ENCODE results near the gene HLA-G. TPM values are rescaled to one million over a fixed set of nuclear protein-coding genes. Genes with fewer than 3 reads are reported as not detected.

The HLA-G gene
- total and polyA plus RNA-seq, 2 donors (not counting 3 experiments of a cell fraction or from before 2014, with no cell fraction given) = 0.24 TPM; not detected in 1

- Histone ChIP-seq H3K27me3 (ENCODE audit: control insufficient read depth in 2 of 2, insufficient read depth in 2 of 2, low read length in 2 of 2) (peaks cover 18 to 27% of the 10 kb centered on the region in 2 experiments), H3K9me1 (replicated peaks; ENCODE audit: control insufficient read depth, extremely low read depth, insufficient read depth, low read length) (no peaks in the 10 kb centered on the region), H3K4me2 (ENCODE audit: insufficient read depth, low read length) (no peak overlapping the region), H3K9me3 (replicated peaks; ENCODE audit: control insufficient read depth, insufficient read depth, low read length) (no peaks in the 10 kb centered on the region), H3K79me2 (ENCODE audit: control insufficient read depth, insufficient read depth, low read length) (no peaks in the 10 kb centered on the region), H2AFZ (ENCODE audit: low read depth, low read length) (no peak overlapping the region), H4K20me1 (replicated peaks; ENCODE audit: control insufficient read depth, extremely low read depth, insufficient read depth, low read length) (no peaks in the 10 kb centered on the region), H3K27ac (ENCODE audit: insufficient read depth, low read depth, low read length) (no peak overlapping the region), H3K4me3 (replicated peaks in 1 of 3; ENCODE audit: insufficient read depth in 1 of 3, low read depth in 1 of 3, low read length in 3 of 3) (no peak overlapping the region), H3K9ac (replicated peaks; ENCODE audit: extremely low read depth, insufficient read depth, low read length) (no peak overlapping the region), H3K36me3 (ENCODE audit: control insufficient read depth in 2 of 2, extremely low read depth in 1 of 2, insufficient read depth in 2 of 2, low read length in 2 of 2) (no peaks in the 10 kb centered on the region), H3K4me1 (ENCODE audit: control insufficient read depth, extremely low read depth, insufficient read depth, low read length) (no peaks in the 10 kb centered on the region)
- ChIA-PET CTCF (interaction anchor here (1.0 to 1.6 kb wide), 2 partner anchors 11 to 21 kb away, joined by 3 to 5 read pairs; no protein-coding TSS in a partner anchor), POLR2A (no interaction called here)
- intact Hi-C loops (cut with micrococcal nuclease) (loop anchor here (5.0 kb wide), 1 partner anchor 37 kb away; no protein-coding TSS in a partner anchor), dilution Hi-C loops (cut with MboI; ENCODE audit: extremely low pct_ligation_motif_present, low sequenced_read_pairs) (no loop called here)
- no TSS peak for BruUV-seq (replicated peaks)
- TF ChIP-seq FOS (IDR thresholded peaks at IDR 0.05; ENCODE audit: borderline replicate concordance, insufficient read depth, low read length) (no peak), POLR2AphosphoS5 (IDR thresholded peaks at IDR 0.05; ENCODE audit: insufficient read depth, low read depth, low read length) (no peak), POLR2A (IDR thresholded peaks at IDR 0.05; ENCODE audit: low read depth, low read length) (no peak), EZH2 (IDR thresholded peaks at IDR 0.05; ENCODE audit: borderline replicate concordance, low read depth, low read length, severe bottlenecking) (no peak)
- no peak for DNase-seq (ENCODE audit: low read depth, low spot score)
- FAIRE-seq = no peak
These were observed 38.0 kb downstream of the HLA-G start for GRCh38 chr6:29865631-29866030.

DNA sequence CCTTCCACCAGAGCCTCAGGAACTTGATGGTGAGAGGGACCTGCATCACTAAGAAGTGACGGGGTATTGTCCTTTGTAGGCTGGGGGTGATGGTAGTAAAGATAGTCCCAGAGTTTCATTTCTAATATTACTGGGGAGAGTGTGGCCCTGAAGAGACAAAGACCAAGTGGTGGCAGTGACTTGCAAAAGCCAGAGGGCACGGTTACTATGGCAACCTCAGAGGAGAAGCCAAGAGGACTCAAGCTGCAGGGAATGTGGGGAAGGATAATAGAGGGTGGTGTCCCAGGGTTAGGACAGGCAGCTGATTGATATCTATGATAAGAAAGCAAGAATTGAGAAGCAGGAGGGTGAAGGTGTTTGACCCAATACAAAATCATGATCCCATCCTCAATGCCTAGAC lies 42.5 kb downstream of the HLA-G start:
- no peaks in the 10 kb centered on the region for H3K9me3 ChIP-seq (replicated peaks; ENCODE audit: control insufficient read depth, insufficient read depth, low read length)
- no peaks in the 10 kb centered on the region for H4K20me1 ChIP-seq (replicated peaks; ENCODE audit: control insufficient read depth, extremely low read depth, insufficient read depth, low read length)
- no peak overlapping the region for H2AFZ ChIP-seq (ENCODE audit: low read depth, low read length)
- H3K9me1 ChIP-seq (replicated peaks; ENCODE audit: control insufficient read depth, extremely low read depth, insufficient read depth, low read length) = no peaks in the 10 kb centered on the region
- no peak overlapping the region for H3K9ac ChIP-seq (replicated peaks; ENCODE audit: extremely low read depth, insufficient read depth, low read length)
- no peak overlapping the region for H3K4me2 ChIP-seq (ENCODE audit: insufficient read depth, low read length)
- ChIA-PET POLR2A (no interaction called here), CTCF (no interaction called here)
- DNase-seq (ENCODE audit: low read depth, low spot score) (no peak), FAIRE-seq (no peak)
- dilution Hi-C loops (cut with MboI; ENCODE audit: extremely low pct_ligation_motif_present, low sequenced_read_pairs) (no loop called here), intact Hi-C loops (cut with micrococcal nuclease) (no loop called here)
- H3K4me1 ChIP-seq (ENCODE audit: control insufficient read depth, extremely low read depth, insufficient read depth, low read length) = no peaks in the 10 kb centered on the region
- no peak overlapping the region for H3K4me3 ChIP-seq (replicated peaks in 1 of 3; ENCODE audit: insufficient read depth in 1 of 3, low read depth in 1 of 3, low read length in 3 of 3)
- no TSS peak for BruUV-seq (replicated peaks)
- H3K36me3 ChIP-seq (ENCODE audit: control insufficient read depth in 2 of 2, extremely low read depth in 1 of 2, insufficient read depth in 2 of 2, low read length in 2 of 2) = no peaks in the 10 kb centered on the region
- no peak overlapping the region for H3K27ac ChIP-seq (ENCODE audit: insufficient read depth, low read depth, low read length)
- TF ChIP-seq FOS (IDR thresholded peaks at IDR 0.05; ENCODE audit: borderline replicate concordance, insufficient read depth, low read length) (no peak), GATA2 (IDR thresholded peaks at IDR 0.05; ENCODE audit: insufficient read depth, insufficient read length, low read depth, low read length) (no peak), POLR2A (IDR thresholded peaks at IDR 0.05; ENCODE audit: low read depth, low read length) (no peak), POLR2AphosphoS5 (IDR thresholded peaks at IDR 0.05; ENCODE audit: insufficient read depth, low read depth, low read length) (no peak), EZH2 (IDR thresholded peaks at IDR 0.05; ENCODE audit: borderline replicate concordance, low read depth, low read length, severe bottlenecking) (no peak)
- TF ChIP-seq, protein P1, sequence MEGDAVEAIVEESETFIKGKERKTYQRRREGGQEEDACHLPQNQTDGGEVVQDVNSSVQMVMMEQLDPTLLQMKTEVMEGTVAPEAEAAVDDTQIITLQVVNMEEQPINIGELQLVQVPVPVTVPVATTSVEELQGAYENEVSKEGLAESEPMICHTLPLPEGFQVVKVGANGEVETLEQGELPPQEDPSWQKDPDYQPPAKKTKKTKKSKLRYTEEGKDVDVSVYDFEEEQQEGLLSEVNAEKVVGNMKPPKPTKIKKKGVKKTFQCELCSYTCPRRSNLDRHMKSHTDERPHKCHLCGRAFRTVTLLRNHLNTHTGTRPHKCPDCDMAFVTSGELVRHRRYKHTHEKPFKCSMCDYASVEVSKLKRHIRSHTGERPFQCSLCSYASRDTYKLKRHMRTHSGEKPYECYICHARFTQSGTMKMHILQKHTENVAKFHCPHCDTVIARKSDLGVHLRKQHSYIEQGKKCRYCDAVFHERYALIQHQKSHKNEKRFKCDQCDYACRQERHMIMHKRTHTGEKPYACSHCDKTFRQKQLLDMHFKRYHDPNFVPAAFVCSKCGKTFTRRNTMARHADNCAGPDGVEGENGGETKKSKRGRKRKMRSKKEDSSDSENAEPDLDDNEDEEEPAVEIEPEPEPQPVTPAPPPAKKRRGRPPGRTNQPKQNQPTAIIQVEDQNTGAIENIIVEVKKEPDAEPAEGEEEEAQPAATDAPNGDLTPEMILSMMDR (IDR thresholded peaks at IDR 0.05; ENCODE audit: extremely low read depth in 1 of 2, insufficient read depth in 1 of 2, low read depth in 1 of 2, low read length in 2 of 2) = no peak
- peaks cover 7 to 8% of the 10 kb centered on the region in 2 experiments for H3K27me3 ChIP-seq (ENCODE audit: control insufficient read depth in 2 of 2, insufficient read depth in 2 of 2, low read length in 2 of 2)
- no peaks in the 10 kb centered on the region for H3K79me2 ChIP-seq (ENCODE audit: control insufficient read depth, insufficient read depth, low read length)

Measured in endothelial cell of umbilical vein (primary cell).